Coronary artery (tissue), 2 donors: ENCODE measurements around the gene IL20.
"Not testable (repeated sequence)": the region's sequence is repeated elsewhere in the genome, so short reads cannot be mapped to it uniquely, and the experiment has no call there.

Source experiments
- DNase-seq: peaks from one replicate; pipeline ENCODE4 v3.0.0-alpha.2; 2017; ENCODE audit warnings: low spot score
- H3K27ac ChIP-seq, 2 donors: fragments of 200-600 bp; sonication (generic); one replicate each; pipeline ENCODE4 v1.5.1; 2016 to 2019
- H3K4me3 ChIP-seq: fragments of 200-600 bp; sonication (generic); 2 replicates; pipeline ENCODE4 v1.5.1; 2016; ENCODE audit warnings: mild to moderate bottlenecking, moderate library complexity
- TF ChIP-seq, protein P1 (sequence below): fragments of 200-600 bp; sonication (generic); IDR thresholded peaks from one replicate; pipeline ENCODE4 v1.5.1; 2019; ENCODE audit warnings: antibody characterized with exemption

Gene IL20

DNA sequence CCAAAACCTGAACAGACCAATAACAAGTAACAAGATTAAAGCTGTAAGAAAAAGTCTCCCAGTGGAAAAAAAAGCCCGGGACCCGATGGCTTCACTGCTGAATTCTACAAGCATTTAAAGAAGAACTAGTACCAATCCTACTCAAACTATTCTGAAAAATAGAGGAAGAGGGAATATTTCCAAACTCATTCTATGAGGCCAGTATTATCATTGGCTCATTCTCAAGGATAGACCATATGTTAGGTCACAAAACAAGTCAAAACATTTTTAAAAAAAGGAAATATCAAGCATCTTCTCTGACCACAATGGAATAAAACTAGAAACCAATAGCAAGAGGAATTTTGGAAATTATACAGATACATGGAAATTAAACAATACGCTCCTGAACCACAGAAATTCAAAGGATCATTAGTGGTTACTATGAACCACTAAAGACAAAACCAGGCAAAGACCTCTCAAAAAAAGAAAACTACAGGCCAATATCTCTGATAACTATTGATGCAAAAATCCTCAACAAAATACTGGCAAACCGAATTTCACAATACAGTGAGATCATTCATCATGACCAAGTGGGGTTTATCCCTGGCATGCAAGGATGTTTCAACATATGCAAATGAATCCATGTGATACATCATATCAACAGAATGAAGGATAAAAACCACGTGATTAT lies 13.9 kb upstream of the IL20 start:
- Histone ChIP-seq H3K27ac (no peak overlapping the region), H3K4me3 (no peak overlapping the region)
- no peak for DNase-seq
- TF ChIP-seq, protein P1, sequence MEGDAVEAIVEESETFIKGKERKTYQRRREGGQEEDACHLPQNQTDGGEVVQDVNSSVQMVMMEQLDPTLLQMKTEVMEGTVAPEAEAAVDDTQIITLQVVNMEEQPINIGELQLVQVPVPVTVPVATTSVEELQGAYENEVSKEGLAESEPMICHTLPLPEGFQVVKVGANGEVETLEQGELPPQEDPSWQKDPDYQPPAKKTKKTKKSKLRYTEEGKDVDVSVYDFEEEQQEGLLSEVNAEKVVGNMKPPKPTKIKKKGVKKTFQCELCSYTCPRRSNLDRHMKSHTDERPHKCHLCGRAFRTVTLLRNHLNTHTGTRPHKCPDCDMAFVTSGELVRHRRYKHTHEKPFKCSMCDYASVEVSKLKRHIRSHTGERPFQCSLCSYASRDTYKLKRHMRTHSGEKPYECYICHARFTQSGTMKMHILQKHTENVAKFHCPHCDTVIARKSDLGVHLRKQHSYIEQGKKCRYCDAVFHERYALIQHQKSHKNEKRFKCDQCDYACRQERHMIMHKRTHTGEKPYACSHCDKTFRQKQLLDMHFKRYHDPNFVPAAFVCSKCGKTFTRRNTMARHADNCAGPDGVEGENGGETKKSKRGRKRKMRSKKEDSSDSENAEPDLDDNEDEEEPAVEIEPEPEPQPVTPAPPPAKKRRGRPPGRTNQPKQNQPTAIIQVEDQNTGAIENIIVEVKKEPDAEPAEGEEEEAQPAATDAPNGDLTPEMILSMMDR, result no peak

- not testable (repeated sequence) for DNase-seq, H3K4me3 ChIP-seq, H3K27ac ChIP-seq
Measured at GRCh38 chr1:206852662-206853061, 12.8 kb upstream of the IL20 start.

DNA sequence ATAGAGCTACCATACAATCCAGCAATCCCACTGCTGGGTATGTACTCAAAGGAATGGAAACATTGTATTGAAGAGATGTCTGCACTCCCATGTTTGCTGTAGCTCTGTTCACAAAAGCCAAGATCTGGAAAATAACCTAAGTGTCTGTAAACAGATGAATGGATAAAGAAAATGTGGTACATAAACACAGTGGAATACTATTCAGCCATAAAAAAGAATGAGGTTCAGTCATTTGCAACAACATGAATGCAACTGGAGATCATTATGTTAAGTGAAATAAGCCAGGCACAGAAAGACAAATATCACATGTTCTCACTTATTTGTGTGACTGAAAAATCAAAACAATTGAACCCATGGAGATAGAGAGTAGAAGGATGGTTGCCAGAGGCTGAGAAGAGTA lies 11.7 kb upstream of the IL20 start:
- H3K4me3 ChIP-seq, DNase-seq, H3K27ac ChIP-seq: not testable (repeated sequence)

DNA sequence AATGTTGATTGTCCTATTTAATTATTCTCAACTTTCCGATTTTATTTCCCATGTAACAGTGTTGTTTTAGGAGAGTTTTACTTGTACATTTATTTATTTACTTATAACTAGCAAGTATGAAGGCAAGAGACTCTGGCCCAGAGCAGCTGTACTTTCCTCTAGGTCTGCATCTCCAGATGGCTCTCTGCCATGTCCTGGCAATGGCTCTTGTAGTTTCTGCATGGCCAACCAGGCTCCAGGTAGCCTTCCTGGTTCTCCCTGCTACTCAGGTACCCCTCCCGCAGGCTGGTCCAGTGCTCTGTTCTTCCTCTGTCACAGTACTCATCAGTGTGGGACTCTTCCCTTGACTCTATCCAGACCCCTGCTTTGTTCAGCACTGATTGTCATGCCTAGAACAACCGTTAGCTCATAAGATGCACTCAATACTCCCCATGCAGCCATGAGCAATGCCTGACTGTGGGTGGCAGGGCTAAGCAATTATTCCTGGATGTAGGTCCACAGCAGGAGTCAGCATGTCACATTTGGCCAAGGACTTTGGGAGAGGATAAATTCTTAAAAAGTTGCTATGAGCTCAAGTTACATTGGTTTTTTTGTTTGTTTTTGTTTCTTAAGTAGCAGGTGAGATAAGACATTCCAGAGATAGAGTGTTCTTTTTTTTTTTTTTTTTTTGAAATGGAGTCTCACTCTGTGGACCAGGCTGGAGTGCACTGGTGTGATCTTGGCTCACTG lies 10.9 kb upstream of the IL20 start:
- DNase-seq, result no peak
- TF ChIP-seq, protein P1, result no peak
- no peak overlapping the region for H3K27ac ChIP-seq
- no peak overlapping the region for H3K4me3 ChIP-seq

DNA sequence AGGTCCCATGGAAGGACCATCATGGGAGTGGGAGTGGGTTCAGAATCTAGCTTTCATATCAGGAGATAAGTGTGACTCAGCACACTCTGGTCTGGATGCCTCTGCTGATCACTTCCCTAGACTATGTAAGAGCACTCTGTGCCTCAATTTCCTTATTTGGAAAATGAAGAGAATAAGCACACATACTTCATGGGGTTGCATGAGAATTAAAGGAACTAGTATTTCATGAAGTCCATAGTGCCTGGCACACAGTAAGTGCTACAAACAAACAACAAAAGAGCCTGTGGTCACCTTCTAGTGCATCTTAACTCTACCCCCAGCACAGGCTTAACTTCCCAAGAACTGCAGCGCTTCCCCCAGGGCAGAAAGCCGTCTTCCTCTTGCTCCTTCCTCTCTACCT lies 9.6 kb upstream of the IL20 start:
- Histone ChIP-seq H3K27ac (no peak overlapping the region), H3K4me3 (no peak overlapping the region)
- no peak for DNase-seq
- TF ChIP-seq, protein P1, result no peak

DNA sequence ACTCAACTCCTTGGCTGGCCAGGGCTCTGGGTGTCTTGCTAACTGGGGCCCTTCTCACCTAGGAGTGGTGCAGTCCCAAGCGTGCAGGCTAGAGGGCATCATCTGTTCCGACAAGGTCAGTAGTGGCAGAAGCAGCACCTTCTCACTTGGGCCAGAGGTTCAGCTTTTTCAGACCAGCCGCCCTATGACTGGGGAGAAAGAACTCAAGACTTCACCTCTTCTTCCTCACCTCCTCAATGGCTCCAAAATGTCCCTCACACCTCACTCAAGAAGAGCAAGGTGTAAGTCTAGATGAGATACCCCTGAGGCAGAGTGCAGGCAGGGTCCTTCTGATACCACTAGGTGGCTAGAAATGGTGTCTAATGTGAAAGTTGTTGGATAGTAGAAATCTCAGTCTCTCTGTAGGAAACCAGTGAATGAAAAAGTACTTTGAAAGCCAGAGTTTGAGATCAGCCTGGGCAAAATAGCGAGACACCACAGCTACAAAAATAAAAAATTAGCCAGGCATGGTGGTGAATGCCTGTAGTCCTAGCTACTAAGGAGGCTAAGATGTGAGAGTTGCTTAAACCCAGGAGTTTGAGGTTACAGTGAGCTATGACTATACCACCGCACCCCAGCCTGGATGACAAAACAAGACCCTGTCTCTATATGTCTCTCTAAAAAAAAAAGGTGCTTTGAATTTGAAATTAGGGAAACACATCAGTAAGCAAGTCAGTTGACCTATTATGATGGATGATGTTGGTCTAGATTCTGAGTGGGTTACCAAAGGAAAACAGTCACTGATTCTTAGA lies 8.6 kb upstream of the IL20 start:
- TF ChIP-seq, protein P1, result no peak
- no peak overlapping the region for H3K27ac ChIP-seq
- DNase-seq, result no peak
- H3K4me3 ChIP-seq, result no peak overlapping the region

- peak overlapping the region in 1 of 2 donors; percentile 41 for H3K27ac ChIP-seq
Measured at GRCh38 chr1:206859082-206859521, 6.3 kb upstream of the IL20 start.

More at GRCh38 chr1:206859082-206859521, 6.3 kb upstream of the IL20 start:
- no peak for DNase-seq
- H3K4me3 ChIP-seq, result no peak overlapping the region
- TF ChIP-seq, protein P1, result no peak
